OCI-LY7 (cell line): ENCODE measurements around the gene GIT2. TPM values are rescaled to one million over a fixed set of nuclear protein-coding genes. Genes with fewer than 3 reads are reported as not detected.

ENCODE experiments used
- BruUV-seq: library from RNA; stranded (reverse); fragments of 400-500 nt; replicated peaks from 2 replicates; lab custom pipeline; 2021; lab: Mats Ljungman, UMichigan
- CTCF ChIA-PET: fragments of 300-600 bp; sonication (Branson Sonifier 250); formaldehyde crosslinking; loops from one replicate; lab custom pipeline; 2022; ENCODE audit warnings: antibody characterized with exemption; ENCODE audit not compliant: unreplicated experiment; lab: Charles Lee
- POLR2A ChIA-PET: fragments of 300-600 bp; sonication (Branson Sonifier 250); formaldehyde crosslinking; loops from one replicate; lab custom pipeline; 2022; ENCODE audit warnings: antibody characterized with exemption; lab: Charles Lee
- DNase-seq: peaks from one replicate; pipeline ENCODE4 v3.0.0-alpha.2; 2015; ENCODE audit warnings: low spot score
- H2AFZ ChIP-seq: fragments of 200-600 bp; sonication (generic), shearing (Covaris generic); 2 replicates; pipeline ENCODE4 v1.6.1; 2014; ENCODE audit warnings: mild to moderate bottlenecking, antibody characterized with exemption, low read length, moderate library complexity
- H3K27ac ChIP-seq: fragments of 200-600 bp; sonication (generic); 2 replicates; pipeline ENCODE4 v1.5.1; 2014; ENCODE audit warnings: mixed run types, low read depth, mild to moderate bottlenecking, moderate library complexity, low read length, inconsistent platforms; ENCODE audit not compliant: poor library complexity, severe bottlenecking
- H3K36me3 ChIP-seq: fragments of 200-600 bp; sonication (generic); 2 replicates; pipeline ENCODE4 v1.6.1; 2014; ENCODE audit warnings: mild to moderate bottlenecking, antibody characterized with exemption, low read length, moderate library complexity, mixed read lengths; ENCODE audit not compliant: insufficient read depth
- H3K4me1 ChIP-seq: fragments of 200-600 bp; sonication (generic); 2 replicates; pipeline ENCODE4 v1.5.1; 2014; ENCODE audit warnings: mild to moderate bottlenecking, low read length; ENCODE audit not compliant: insufficient read depth, poor library complexity, severe bottlenecking
- H3K4me2 ChIP-seq: fragments of 200-600 bp; sonication (generic); 2 replicates; pipeline ENCODE4 v1.6.1; 2014; ENCODE audit warnings: mild to moderate bottlenecking, low read length
- H3K4me3 ChIP-seq: fragments of 200-600 bp; sonication (generic); 2 replicates; pipeline ENCODE4 v1.5.1; 2014; ENCODE audit warnings: mild to moderate bottlenecking, low read depth, low read length; ENCODE audit not compliant: poor library complexity, severe bottlenecking
- H3K79me2 ChIP-seq: fragments of 200-600 bp; sonication (generic); 2 replicates; pipeline ENCODE4 v1.6.1; 2016; ENCODE audit warnings: low read depth, mild to moderate bottlenecking, low read length, moderate library complexity, mixed read lengths; ENCODE audit not compliant: insufficient read depth
- H3K9me2 ChIP-seq: fragments of 200-600 bp; sonication (generic); 2 replicates; pipeline ENCODE4 v1.6.1; 2016; ENCODE audit warnings: mild to moderate bottlenecking, low read length, mixed read lengths; ENCODE audit not compliant: insufficient read depth
- H3K9me3 ChIP-seq: fragments of 200-600 bp; sonication (generic); 2 replicates; pipeline ENCODE4 v1.6.1; 2014; ENCODE audit warnings: mild to moderate bottlenecking, mixed run types, low read length, mixed read lengths
- H4K20me1 ChIP-seq: fragments of 200-600 bp; sonication (generic); 2 replicates; pipeline ENCODE4 v1.6.1; 2014; ENCODE audit warnings: mild to moderate bottlenecking, antibody characterized with exemption, low read length, moderate library complexity, mixed read lengths; ENCODE audit not compliant: insufficient read depth
- CTCF ChIP-seq: fragments of 200-600 bp; sonication (generic); conservative IDR thresholded peaks from 2 replicates; pipeline ENCODE4 v1.5.1; 2014; ENCODE audit warnings: mild to moderate bottlenecking, antibody characterized with exemption, low read length, moderate library complexity, mixed read lengths
- EZH2phosphoT487 ChIP-seq: fragments of 200-600 bp; sonication (generic); IDR thresholded peaks from 2 replicates; pipeline ENCODE4 v1.6.1; 2018; ENCODE audit warnings: low read depth, borderline replicate concordance, mild to moderate bottlenecking, mixed run types, antibody characterized with exemption, low read length, moderate library complexity, mixed read lengths
- intact Hi-C: fragments of 100-400 bp; cut with micrococcal nuclease; formaldehyde crosslinking; loops from one replicate; pipeline ENCODE4 v1.10.0; 2022; ENCODE audit not compliant: unreplicated experiment
- total RNA-seq, 2 experiments: library from RNA; depleted of rRNA in 1 of 2; stranded (reverse); fragments of >200 nt in 1 of 2; shearing (Covaris generic) in 1 of 2; gene quantifications; 2 replicates each; pipeline ENCODE4 v1.2.3, GENCODE V29; 2014 to 2022

GIT2 gene
- total RNA-seq, 2 experiments from 2014 or later = 57.1 to 123 TPM

- TF ChIP-seq CTCF = no peak
- no peak for TF ChIP-seq EZH2phosphoT487
- intact Hi-C loops = no loop called here
- Histone ChIP-seq H3K4me1 (peaks cover 6% of the 10 kb centered on the region), H2AFZ (no peak overlapping the region), H3K4me3 (no peak overlapping the region), H3K9me2 (no peaks in the 10 kb centered on the region), H4K20me1 (no peaks in the 10 kb centered on the region), H3K79me2 (no peaks in the 10 kb centered on the region), H3K9me3 (no peaks in the 10 kb centered on the region), H3K36me3 (peaks cover 95% of the 10 kb centered on the region), H3K4me2 (no peak overlapping the region), H3K27ac (no peak overlapping the region)
- DNase-seq = no peak
- no TSS peak for BruUV-seq
- ChIA-PET CTCF (no interaction called here), POLR2A (no interaction called here)
Observed at GRCh38 chr12:109938947-109939346, 57.2 kb downstream of the GIT2 start.

GRCh38 chr12:109937371-109937770 lies 58.8 kb downstream of the GIT2 start:
- Histone ChIP-seq H2AFZ (no peak overlapping the region), H3K4me1 (peaks cover 6% of the 10 kb centered on the region), H3K36me3 (peaks cover 96% of the 10 kb centered on the region), H3K4me3 (no peak overlapping the region), H3K9me2 (no peaks in the 10 kb centered on the region), H3K79me2 (no peaks in the 10 kb centered on the region), H3K27ac (no peak overlapping the region), H3K9me3 (no peaks in the 10 kb centered on the region), H4K20me1 (no peaks in the 10 kb centered on the region), H3K4me2 (no peak overlapping the region)
- POLR2A ChIA-PET = interaction anchor here (0.6 kb wide), 1 partner anchor 23 kb away, joined by 3 read pairs; no protein-coding TSS in a partner anchor
- no peak for TF ChIP-seq CTCF
- no peak for TF ChIP-seq EZH2phosphoT487
- DNase-seq = no peak
- intact Hi-C loops = no loop called here
- CTCF ChIA-PET = no interaction called here
- BruUV-seq = no TSS peak

GRCh38 chr12:109934026-109934425 lies 62.1 kb downstream of the GIT2 start:
- H3K4me2 ChIP-seq = no peak overlapping the region
- intact Hi-C loops = no loop called here
- ChIA-PET POLR2A (no interaction called here), CTCF (no interaction called here)
- no peak overlapping the region for H2AFZ ChIP-seq
- H3K27ac ChIP-seq = no peak overlapping the region
- no peaks in the 10 kb centered on the region for H3K9me2 ChIP-seq
- peaks cover 100% of the 10 kb centered on the region for H3K36me3 ChIP-seq
- no peaks in the 10 kb centered on the region for H3K79me2 ChIP-seq
- peak; percentile 63 for TF ChIP-seq CTCF
- TF ChIP-seq EZH2phosphoT487 = no peak
- no peaks in the 10 kb centered on the region for H4K20me1 ChIP-seq
- H3K4me3 ChIP-seq = no peak overlapping the region
- BruUV-seq = no TSS peak
- H3K9me3 ChIP-seq = no peaks in the 10 kb centered on the region
- peak; percentile 32 for DNase-seq
- no peaks in the 10 kb centered on the region for H3K4me1 ChIP-seq
